Measurements from ENCODE around the gene ADAM33.

ADAM33 gene

DNA sequence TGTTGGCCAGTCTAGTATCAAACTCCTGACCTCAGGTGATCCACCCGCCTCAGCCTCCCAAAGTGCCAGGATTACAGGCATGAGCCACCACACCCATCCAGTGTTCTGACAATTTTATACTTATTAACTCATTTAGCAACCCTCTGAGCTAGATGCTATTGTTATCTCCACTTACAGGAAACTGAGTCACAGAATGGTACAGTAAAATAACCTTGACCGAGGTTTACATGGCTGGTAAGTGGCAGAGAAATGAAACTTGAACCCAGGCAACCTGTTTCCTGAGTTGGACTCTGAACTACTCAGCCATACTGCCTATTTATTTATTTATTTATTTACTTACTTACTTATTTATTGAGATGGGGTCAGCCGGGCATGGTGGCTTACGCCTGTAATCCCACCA is 37.2 kb upstream of the ADAM33 start:
- TF ChIP-seq, protein P1, sequence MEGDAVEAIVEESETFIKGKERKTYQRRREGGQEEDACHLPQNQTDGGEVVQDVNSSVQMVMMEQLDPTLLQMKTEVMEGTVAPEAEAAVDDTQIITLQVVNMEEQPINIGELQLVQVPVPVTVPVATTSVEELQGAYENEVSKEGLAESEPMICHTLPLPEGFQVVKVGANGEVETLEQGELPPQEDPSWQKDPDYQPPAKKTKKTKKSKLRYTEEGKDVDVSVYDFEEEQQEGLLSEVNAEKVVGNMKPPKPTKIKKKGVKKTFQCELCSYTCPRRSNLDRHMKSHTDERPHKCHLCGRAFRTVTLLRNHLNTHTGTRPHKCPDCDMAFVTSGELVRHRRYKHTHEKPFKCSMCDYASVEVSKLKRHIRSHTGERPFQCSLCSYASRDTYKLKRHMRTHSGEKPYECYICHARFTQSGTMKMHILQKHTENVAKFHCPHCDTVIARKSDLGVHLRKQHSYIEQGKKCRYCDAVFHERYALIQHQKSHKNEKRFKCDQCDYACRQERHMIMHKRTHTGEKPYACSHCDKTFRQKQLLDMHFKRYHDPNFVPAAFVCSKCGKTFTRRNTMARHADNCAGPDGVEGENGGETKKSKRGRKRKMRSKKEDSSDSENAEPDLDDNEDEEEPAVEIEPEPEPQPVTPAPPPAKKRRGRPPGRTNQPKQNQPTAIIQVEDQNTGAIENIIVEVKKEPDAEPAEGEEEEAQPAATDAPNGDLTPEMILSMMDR (IDR thresholded peaks at IDR 0.05; ENCODE audit: borderline replicate concordance, insufficient read depth, low read depth, low read length), result no peak
- no peak overlapping the region for H3K4me3 ChIP-seq (ENCODE audit: low read depth, low read length)

DNA sequence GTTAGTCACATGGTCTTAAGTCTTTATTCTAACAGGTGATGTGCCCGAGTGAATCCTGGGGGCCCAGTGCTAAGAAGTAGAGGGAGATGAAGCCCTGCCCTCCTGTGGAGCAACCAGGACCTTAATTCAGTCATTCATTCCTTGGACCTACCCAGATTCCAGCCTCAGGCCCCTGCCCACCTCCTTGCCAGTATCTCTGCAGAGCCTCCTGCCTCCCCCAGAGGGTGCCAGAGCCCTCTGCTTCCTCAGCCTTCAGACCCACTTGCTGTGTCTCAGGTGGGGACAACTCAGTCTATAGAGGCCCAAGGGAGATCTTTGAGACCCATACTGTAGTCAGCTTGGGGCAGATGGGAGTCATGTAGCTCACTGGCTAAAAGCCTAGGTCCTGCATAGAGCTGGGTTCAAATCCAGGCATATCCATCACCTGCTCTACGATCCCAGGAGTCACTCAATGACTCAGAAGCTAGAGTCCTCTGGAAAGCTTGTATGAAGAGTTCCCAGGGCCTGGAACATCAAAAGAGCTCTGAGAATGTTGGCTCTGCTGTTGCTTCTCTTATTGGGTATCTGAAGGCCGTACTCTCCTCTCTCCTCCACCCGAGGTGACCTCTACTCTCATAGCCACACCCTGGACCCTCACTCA is 34.5 kb upstream of the ADAM33 start:
- TF ChIP-seq, protein P1 (IDR thresholded peaks at IDR 0.05; ENCODE audit: borderline replicate concordance, insufficient read depth, low read depth, low read length), result peak; percentile 81
- no peak overlapping the region for H3K4me3 ChIP-seq (ENCODE audit: low read depth, low read length)

DNA sequence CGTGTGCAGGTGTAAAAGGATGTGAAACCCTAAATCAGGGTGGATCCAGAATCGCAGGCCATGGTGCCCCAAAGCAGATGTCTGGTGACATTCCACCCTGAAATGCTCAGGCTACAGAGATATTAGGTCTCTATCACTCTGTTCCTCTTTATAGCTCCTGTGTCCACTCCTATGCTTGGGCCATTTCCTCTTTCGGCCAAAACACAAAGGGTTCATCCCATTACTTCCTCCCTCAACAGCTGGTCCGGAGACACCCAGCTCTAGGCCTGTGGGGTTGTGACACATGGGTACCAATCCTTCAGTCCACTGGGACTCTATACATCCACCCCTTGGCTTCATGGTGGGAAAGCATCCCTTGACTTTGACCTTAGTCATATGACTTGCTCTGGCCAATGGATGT is 32.3 kb upstream of the ADAM33 start:
- TF ChIP-seq, protein P1 (IDR thresholded peaks at IDR 0.05; ENCODE audit: borderline replicate concordance, insufficient read depth, low read depth, low read length), result no peak
- no peak overlapping the region for H3K4me3 ChIP-seq (ENCODE audit: low read depth, low read length)

DNA sequence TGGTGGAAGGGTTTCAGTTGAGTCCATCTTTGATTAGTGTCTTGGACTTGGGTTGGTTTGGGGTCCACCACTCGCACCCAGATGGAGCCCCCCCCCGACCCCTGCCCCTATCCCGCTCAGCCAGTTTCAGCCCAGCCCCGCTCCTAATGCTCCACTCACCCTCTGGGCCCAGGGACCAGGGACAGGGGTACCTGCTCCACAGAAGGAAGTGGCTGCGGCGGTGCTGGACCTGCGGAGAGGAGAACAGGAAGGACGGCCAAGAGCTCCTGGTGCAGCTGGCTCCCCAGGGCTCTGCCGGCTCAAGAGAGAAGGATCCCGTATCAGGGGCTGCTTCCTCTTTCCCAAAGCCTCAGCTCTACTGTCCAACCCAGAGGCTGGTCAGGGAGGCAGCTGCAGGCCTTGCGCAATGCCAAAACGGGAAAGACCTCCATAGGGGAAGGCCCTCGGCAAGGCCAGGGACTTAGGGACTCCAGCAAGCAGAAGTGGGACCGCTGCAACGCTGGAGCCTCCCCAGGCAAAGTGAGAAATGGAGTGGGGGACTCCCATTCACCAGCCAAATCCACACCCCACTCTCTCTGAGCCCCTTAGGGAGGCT is 30.6 kb upstream of the ADAM33 start, which contains the start of gene SIGLEC1:
SIGLEC1 (minus strand) TSS at position 322 of the 595 bp plus-strand sequence. CDS start 5,472 bp downstream, outside the sequence.
- TF ChIP-seq, protein P1 (IDR thresholded peaks at IDR 0.05; ENCODE audit: borderline replicate concordance, insufficient read depth, low read depth, low read length), result no peak
- no peak within 1 kb of the TSS for H3K4me3 ChIP-seq (ENCODE audit: low read depth, low read length)

DNA sequence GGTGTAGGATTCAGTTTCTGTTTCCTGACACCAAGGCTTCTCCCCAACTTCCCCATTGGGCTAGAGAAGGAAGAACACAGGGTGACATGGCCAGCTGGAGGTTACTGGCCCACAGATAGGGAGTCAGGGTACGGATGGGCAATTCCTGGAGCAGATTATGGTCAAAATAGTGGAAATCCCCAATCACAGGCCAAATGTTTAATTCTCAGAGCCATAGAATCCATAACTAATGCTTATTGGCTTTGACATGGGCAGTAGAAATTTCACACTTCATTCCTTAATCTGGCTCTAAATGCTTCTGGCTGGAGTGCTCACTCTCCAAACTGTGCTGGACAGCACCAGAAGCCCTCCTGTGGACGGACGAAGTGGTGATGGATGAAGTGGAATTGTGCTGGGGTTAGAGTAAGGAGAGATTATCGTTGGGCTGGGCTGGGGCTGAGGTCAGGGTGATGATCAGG is 29.7 kb upstream of the ADAM33 start:
- H3K4me3 ChIP-seq (ENCODE audit: low read depth, low read length), result no peak overlapping the region
- TF ChIP-seq, protein P1 (IDR thresholded peaks at IDR 0.05; ENCODE audit: borderline replicate concordance, insufficient read depth, low read depth, low read length), result no peak

DNA sequence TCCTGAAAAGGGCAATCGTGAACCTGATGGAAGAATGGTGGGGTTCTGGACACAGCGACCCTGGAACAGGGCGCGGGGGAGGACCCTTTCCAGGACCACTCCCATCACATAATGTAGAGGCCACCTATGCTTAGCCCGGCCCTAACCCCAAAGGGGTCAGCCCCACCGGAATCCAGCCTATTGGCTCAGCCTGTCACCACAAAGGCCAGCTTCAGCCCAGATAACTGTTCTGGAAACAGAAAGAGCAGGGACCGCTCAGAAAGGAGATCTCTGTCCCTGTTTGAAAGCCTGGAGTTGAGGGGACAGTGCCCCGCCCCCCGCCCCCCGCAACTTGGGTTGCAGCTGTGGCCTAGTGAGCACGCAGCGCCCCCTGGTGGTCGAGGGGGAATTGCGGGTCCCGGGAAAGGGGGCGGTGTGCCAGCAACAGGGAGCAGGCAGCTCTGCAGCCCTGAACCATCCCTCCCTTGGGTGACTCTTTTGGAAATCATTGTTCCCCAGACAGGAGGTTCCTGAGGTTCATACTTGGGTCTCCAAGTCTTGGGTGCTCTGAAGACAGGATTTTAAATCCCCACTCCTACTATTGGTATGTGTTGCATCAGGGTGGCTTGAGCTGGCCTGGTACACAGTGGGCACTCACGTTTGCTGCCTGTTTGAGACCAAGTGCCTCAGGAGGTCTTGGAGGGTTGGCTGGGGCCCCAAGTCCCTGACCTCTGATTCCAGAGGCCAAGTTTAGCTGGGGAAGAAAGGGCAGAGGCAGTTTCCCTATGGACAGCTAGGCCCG is 29.1 kb upstream of the ADAM33 start:
- H3K4me3 ChIP-seq (ENCODE audit: low read depth, low read length), result no peak overlapping the region
- TF ChIP-seq, protein P1 (IDR thresholded peaks at IDR 0.05; ENCODE audit: borderline replicate concordance, insufficient read depth, low read depth, low read length), result peak; percentile 91

Data from GM12875 (cell line).